T-helper 9 cell (primary cell): ENCODE results near the gene CYFIP2.
"Not testable (repeated sequence)": the region's sequence is repeated elsewhere in the genome, so short reads cannot be mapped to it uniquely, and the experiment has no call there.

ENCODE experiments used
- DNase-seq: peaks from one replicate; pipeline ENCODE4 v3.0.0-alpha.2; 2020
- total RNA-seq, 2 donors: gene quantifications; one replicate each; lab custom pipeline; 2026; lab: John Stamatoyannopoulos, UW

The CYFIP2 gene
- total RNA-seq = 330 to 433 reads per million in 2 donors

DNA sequence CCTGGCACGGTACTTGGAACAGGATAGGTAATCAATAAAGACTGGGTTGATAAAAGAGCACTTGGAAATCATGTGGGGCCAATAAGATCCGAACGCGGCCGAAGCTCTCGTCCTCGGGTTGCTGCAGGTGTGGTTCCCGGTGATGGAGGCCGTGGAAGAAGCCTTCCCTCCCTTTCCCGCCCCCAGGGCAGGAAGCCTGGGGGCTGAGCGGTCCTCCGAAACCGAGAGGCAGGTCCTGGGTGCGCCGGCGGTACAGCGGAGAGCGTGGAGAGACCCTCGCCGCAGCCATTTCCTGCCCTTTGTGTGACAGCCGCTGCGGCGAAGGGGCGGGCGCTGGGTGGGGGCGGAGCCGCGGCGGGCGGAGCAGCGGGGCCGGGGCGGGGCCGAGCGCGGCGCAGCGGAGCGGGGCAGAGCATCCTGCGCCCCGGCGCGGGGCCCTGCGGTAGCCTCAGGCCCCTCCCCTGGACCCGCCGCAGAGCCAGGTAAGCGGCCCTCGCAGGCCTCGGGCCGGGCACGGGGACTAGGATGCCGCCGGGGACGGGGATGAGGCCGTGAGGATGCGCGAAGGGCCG is at the start of gene CYFIP2:
Gene CYFIP2 (plus strand): TSS at position 410 of the 572 bp plus-strand sequence. CDS start 19,239 bp downstream, outside the sequence.
- peak; percentile 83 for DNase-seq

GRCh38 chr5:157216391-157217142 is 49.4 kb upstream of the CYFIP2 start:
- no peak for DNase-seq

DNA sequence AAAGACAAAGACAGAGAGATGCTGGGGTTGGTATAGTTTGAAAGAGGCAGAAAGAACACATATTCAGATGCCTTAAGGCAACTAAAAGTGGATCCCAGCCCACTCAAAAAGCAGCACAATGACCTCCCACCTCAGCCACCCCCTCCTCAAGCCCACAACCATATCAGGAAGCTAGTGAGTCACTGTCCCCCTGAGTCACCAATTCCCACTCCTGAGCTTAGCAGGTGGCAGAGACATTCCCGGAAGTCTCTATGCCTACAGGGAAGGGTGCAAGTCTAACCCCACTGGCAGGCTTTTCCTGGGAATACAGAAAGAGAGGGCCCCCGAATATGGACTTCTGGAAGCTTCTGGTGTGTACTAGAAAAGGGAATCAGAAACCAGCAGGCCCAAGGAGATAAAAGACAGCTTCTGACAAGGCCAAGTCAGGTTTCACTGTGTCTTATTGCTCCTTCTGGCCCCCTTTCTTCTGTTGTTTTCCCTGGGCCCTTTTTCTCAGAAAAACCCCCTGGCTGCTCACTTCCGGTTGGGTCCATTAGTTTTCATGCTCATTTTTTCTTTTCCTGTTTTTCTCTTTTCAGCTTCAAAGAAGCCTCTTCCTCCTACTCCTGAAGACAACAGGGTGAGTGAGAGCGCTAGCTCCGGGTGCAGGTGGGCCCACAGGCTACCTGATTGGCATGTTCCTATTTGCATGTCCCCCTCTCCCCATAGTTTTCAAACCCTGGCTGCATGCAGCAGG is 48.5 kb upstream of the CYFIP2 start:
- peak; percentile 34 for DNase-seq

- DNase-seq = no peak
These were observed 46.2 kb upstream of the CYFIP2 start for GRCh38 chr5:157219491-157220271.

DNA sequence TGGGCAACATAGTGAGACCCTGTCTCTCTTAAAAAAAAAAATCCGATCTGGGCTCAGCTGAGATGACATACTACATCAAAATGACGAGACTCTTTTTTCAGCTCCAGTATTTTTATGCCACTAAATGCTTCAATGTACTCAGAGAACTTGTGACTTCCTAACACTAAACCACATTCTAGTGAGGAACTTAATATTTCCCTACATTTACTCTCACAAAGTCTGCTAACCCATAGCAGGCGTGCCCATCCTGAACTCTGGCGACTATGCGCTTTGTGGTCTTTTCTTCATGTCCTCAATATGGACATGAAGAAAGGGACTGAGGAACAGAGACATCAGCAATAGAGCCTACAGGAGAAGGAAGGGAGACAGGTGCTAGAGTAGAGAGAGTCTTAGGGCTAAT is 44.0 kb upstream of the CYFIP2 start:
- no peak for DNase-seq

- DNase-seq = peak; percentile 29
These were observed 43.3 kb upstream of the CYFIP2 start for GRCh38 chr5:157222506-157223230.

GRCh38 chr5:157225469-157226422 is 40.2 kb upstream of the CYFIP2 start:
- no peak for DNase-seq

DNA sequence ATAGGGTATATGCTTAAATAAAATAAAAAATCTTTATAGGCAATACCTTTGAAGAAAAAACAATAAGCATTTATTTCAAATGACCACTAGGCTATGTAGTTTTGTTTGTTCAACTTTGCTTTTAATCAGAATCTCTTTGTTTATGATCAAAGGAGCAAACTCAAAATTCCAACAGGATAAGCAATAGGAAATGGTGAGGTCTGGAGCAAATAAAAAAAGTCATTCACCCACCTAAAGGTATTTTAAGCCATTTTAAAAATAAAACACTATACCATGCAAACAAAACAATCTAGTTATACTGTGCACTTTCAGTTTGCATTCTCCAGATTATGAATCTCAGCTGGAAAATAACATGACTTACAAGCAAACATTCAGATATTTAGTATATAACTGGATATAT is 35.3 kb upstream of the CYFIP2 start:
- no peak for DNase-seq

- no peak for DNase-seq
These were observed 33.2 kb upstream of the CYFIP2 start for GRCh38 chr5:157232706-157233105.

GRCh38 chr5:157233515-157233914 is 32.4 kb upstream of the CYFIP2 start:
- DNase-seq = no peak

DNA sequence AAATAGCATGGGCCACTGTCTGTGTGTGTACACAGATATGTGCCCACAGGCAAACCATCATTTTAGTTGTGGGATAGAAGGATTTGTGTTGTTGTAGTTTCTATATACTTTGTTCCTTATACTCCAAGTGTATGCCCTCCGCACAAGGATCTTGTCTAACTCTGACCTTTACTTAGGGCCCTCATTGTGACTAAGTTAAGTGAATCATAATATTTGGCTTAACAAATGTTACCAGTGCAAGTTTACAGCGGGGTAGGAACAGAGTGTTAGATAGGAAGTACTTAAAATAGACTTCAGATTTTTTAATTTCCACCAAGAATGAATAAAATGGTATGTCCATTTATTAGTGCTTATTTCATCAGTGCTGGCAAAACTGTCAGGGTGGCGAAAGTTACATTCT is 29.5 kb upstream of the CYFIP2 start:
- DNase-seq = no peak

- DNase-seq = no peak
These were observed 24.4 kb upstream of the CYFIP2 start for GRCh38 chr5:157241483-157241882.

DNA sequence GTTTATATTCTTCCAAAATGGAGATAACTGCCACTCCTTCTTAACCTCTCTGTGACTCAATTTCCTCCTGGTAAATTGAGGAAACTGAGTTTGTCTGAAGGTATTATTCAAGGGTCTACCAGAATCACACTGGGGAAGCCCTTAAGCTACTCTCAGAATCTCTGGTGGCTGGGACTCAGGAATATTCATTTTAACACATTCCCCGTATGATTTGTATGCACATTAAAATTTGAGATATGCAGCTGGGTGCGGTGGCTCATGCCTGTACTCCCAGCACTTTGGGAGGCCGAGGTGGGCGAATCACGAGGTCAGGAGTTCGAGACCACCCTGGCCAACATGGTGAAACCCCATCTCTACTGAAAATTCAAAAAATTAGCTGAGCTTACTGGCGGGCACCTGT is 21.2 kb upstream of the CYFIP2 start:
- not testable (repeated sequence) for DNase-seq

GRCh38 chr5:157245476-157245875 is 20.4 kb upstream of the CYFIP2 start:
- DNase-seq = no peak

GRCh38 chr5:157245886-157246285 is 20.0 kb upstream of the CYFIP2 start:
- DNase-seq = no peak

GRCh38 chr5:157247267-157247666 is 18.7 kb upstream of the CYFIP2 start:
- DNase-seq = no peak

GRCh38 chr5:157248821-157249470 is 17.0 kb upstream of the CYFIP2 start:
- no peak for DNase-seq

DNA sequence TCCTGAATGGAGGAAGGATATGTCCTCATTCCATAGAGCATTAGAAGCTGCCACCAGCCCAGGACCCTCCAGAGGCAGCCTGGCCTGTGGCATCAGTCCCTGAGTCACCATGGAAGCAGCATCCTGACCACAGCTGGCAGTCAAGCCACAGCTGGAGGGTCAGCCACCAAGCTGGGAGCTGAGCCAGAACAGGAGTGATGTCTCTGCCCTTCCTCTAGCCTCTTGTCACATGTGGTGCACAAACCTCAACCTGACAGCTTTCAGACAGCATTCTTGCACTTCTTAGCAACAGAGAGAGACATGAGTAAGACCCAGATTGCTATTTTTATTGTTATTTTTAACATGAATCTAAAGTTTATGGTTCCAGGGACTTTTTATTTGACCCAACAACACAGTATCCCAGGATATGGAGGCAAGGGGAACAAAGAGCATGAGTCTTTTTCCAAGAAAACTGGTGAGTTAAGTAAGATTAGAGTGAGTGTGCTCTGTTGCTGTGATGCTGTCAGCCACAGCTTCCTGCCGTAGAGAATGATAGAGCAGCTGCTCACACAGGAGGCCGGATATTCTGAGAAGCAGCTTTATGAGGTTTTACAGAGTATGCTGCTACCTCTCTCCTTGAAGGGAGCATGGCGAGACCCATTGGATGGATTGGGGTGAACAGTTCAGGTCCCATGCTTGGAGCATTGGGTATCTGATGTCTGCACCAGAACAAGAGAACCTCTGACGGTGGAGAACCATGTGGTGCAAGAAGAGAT is 13.0 kb upstream of the CYFIP2 start:
- DNase-seq = peak; percentile 42

DNA sequence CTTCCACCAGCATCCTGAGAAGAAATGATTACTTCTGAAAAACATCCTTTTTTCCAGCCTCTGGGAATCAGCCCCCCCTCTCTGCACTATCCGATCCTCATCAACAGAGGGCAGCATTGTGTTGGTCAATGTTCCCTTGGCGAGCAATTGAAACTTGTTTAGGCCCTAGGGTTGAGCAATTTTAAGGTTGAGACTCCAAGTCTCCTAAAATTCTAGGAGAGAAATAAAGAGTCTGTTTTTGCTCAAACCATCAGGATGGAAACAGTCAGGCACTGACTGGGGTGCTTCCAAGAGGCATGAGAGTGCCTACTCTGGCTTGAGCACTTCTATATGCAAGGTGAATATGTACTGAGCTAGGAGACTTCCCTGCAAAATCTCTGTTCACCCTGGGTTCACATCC is 12.4 kb upstream of the CYFIP2 start:
- no peak for DNase-seq

GRCh38 chr5:157258450-157258849 is 7.5 kb upstream of the CYFIP2 start:
- no peak for DNase-seq
